ENCODE results near the gene LRRK2.
A peak's percentile ranks its signal among the peaks of the same experiment; 100 is the strongest.
"Not testable (repeated sequence)": the region's sequence is repeated elsewhere in the genome, so short reads cannot be mapped to it uniquely, and the experiment has no call there.

Gene LRRK2

GRCh38 chr12:40215982-40216381 lies 8.8 kb upstream of the LRRK2 start:
- DNase-seq (ENCODE audit: low spot score) = no peak

- DNase-seq (ENCODE audit: low spot score) = no peak
Measured at GRCh38 chr12:40216516-40217288, 8.1 kb upstream of the LRRK2 start.

- no peak for DNase-seq (ENCODE audit: low spot score)
Measured at GRCh38 chr12:40219760-40220159, 5.0 kb upstream of the LRRK2 start.

- DNase-seq (ENCODE audit: low spot score) = no peak
Measured at GRCh38 chr12:40222247-40222646, 2.5 kb upstream of the LRRK2 start.

- DNase-seq (ENCODE audit: low spot score) = no peak
Measured at GRCh38 chr12:40223646-40224045, 1.2 kb upstream of the LRRK2 start.

- DNase-seq (ENCODE audit: low spot score) = no peak
Measured at GRCh38 chr12:40225337-40225983, 663 bp downstream of the LRRK2 start.

- no peak for DNase-seq (ENCODE audit: low spot score)
Measured at GRCh38 chr12:40225984-40226602, 1.3 kb downstream of the LRRK2 start.

GRCh38 chr12:40226705-40227104 lies 1.9 kb downstream of the LRRK2 start:
- no peak for DNase-seq (ENCODE audit: low spot score)

- DNase-seq (ENCODE audit: low spot score) = no peak
Measured at GRCh38 chr12:40227447-40227846, 2.6 kb downstream of the LRRK2 start.

GRCh38 chr12:40228727-40229126 lies 3.9 kb downstream of the LRRK2 start:
- no peak for DNase-seq (ENCODE audit: low spot score)

- DNase-seq (ENCODE audit: low spot score) = peak; percentile 21
Measured at GRCh38 chr12:40229690-40230651, 5.2 kb downstream of the LRRK2 start.

- no peak for DNase-seq (ENCODE audit: low spot score)
Measured at GRCh38 chr12:40232602-40233001, 7.8 kb downstream of the LRRK2 start.

GRCh38 chr12:40233741-40234367 lies 9.1 kb downstream of the LRRK2 start:
- no peak for DNase-seq (ENCODE audit: low spot score)

GRCh38 chr12:40236357-40236850 lies 11.6 kb downstream of the LRRK2 start:
- no peak for DNase-seq (ENCODE audit: low spot score)

GRCh38 chr12:40238266-40238902 lies 13.6 kb downstream of the LRRK2 start:
- no peak for DNase-seq (ENCODE audit: low spot score)

- no peak for DNase-seq (ENCODE audit: low spot score)
Measured at GRCh38 chr12:40238979-40239378, 14.2 kb downstream of the LRRK2 start.

GRCh38 chr12:40240779-40241178 lies 16.0 kb downstream of the LRRK2 start:
- DNase-seq (ENCODE audit: low spot score) = no peak

GRCh38 chr12:40241741-40242140 lies 16.9 kb downstream of the LRRK2 start:
- DNase-seq (ENCODE audit: low spot score) = no peak

- not testable (repeated sequence) for DNase-seq (ENCODE audit: low spot score)
Measured at GRCh38 chr12:40244526-40245156, 19.8 kb downstream of the LRRK2 start.

GRCh38 chr12:40248034-40248433 lies 23.2 kb downstream of the LRRK2 start:
- DNase-seq (ENCODE audit: low spot score) = no peak

All from D341Med (cell line).